WTC11 (cell line): ENCODE data around the gene PI4K2A. TPM values are rescaled to one million over a fixed set of nuclear protein-coding genes. Genes with fewer than 3 reads are reported as not detected.

ENCODE experiments used
- ATAC-seq: fragments of 200-7000 bp; cut with Tn5 transposase; 2 replicates; pipeline ENCODE4 v1.10.0; 2021; ENCODE audit warnings: mild to moderate bottlenecking, moderate library complexity
- CTCF ChIA-PET: fragments of 300-600 bp; sonication (Branson Sonifier 250); formaldehyde crosslinking; loops from one replicate; lab custom pipeline; 2021; ENCODE audit warnings: antibody characterized with exemption; lab: Charles Lee
- POLR2A ChIA-PET: fragments of 350-600 bp; sonication (Branson Sonifier 250); formaldehyde crosslinking; loops from one replicate; lab custom pipeline; 2021; ENCODE audit warnings: antibody characterized with exemption; lab: Charles Lee
- DNase-seq: peaks from one replicate; pipeline ENCODE4 v3.0.0; 2021; ENCODE audit warnings: low spot score
- H3K27ac Mint-ChIP-seq: 2 replicates; pipeline ENCODE4 v1.8.0; 2021; ENCODE audit warnings: mixed read lengths
- H3K27me3 Mint-ChIP-seq: 2 replicates; pipeline ENCODE4 v1.8.0; 2021; ENCODE audit warnings: low read depth, mild to moderate bottlenecking, moderate library complexity, mixed read lengths
- H3K36me3 Mint-ChIP-seq: 2 replicates; pipeline ENCODE4 v1.8.0; 2021; ENCODE audit warnings: mixed read lengths
- H3K4me1 Mint-ChIP-seq: 2 replicates; pipeline ENCODE4 v1.8.0; 2022; ENCODE audit warnings: mixed read lengths
- H3K4me3 Mint-ChIP-seq: 2 replicates; pipeline ENCODE4 v1.8.0; 2021; ENCODE audit warnings: mild to moderate bottlenecking, moderate library complexity, mixed read lengths
- H3K9me3 Mint-ChIP-seq: 2 replicates; pipeline ENCODE4 v1.8.0; 2021; ENCODE audit warnings: mixed read lengths
- ATF1 ChIP-seq: sonication (generic); formaldehyde crosslinking; IDR thresholded peaks from 2 replicates; pipeline ENCODE4 v1.8.1; 2023; ENCODE audit warnings: mild to moderate bottlenecking, moderate library complexity, missing genetic modification reagents
- CBFB ChIP-seq: sonication (generic); formaldehyde crosslinking; IDR thresholded peaks from 2 replicates; pipeline ENCODE4 v1.8.1; 2022; ENCODE audit warnings: mild to moderate bottlenecking, low read depth, missing genetic modification reagents
- ELF4 ChIP-seq: sonication (generic); formaldehyde crosslinking; IDR thresholded peaks from 2 replicates; pipeline ENCODE4 v1.8.1; 2022; ENCODE audit warnings: low read depth, mild to moderate bottlenecking, moderate library complexity, missing genetic modification reagents
- FOXJ3 ChIP-seq: sonication (generic); formaldehyde crosslinking; IDR thresholded peaks from 2 replicates; pipeline ENCODE4 v1.9.0; 2021; ENCODE audit warnings: missing genetic modification reagents, mild to moderate bottlenecking, borderline replicate concordance
- GTF2I ChIP-seq: fragments of 250-450 bp; sonication (Bioruptor Pico); conservative IDR thresholded peaks from 2 replicates; pipeline ENCODE4 v1.4.0; 2021; ENCODE audit warnings: mild to moderate bottlenecking
- JUN ChIP-seq: sonication (generic); formaldehyde crosslinking; IDR thresholded peaks from 2 replicates; pipeline ENCODE4 v1.8.0; 2023; ENCODE audit warnings: mild to moderate bottlenecking, missing genetic modification reagents
- NR3C1 ChIP-seq: sonication (generic); formaldehyde crosslinking; conservative IDR thresholded peaks from 2 replicates; pipeline ENCODE4 v1.8.1; 2023; ENCODE audit warnings: low read depth, mild to moderate bottlenecking, missing genetic modification reagents
- SOX15 ChIP-seq: fragments of 250-450 bp; sonication (Bioruptor Pico); IDR thresholded peaks from 2 replicates; pipeline ENCODE4 v1.9.0; 2021; ENCODE audit warnings: mild to moderate bottlenecking
- SP1 ChIP-seq: sonication (generic); formaldehyde crosslinking; conservative IDR thresholded peaks from 2 replicates; pipeline ENCODE4 v1.8.1; 2022; ENCODE audit warnings: missing genetic modification reagents
- TCF7 ChIP-seq: sonication (generic); formaldehyde crosslinking; IDR thresholded peaks from 2 replicates; pipeline ENCODE4 v1.8.0; 2022; ENCODE audit warnings: mild to moderate bottlenecking, low read depth, missing genetic modification reagents, moderate library complexity
- TEAD1 ChIP-seq: sonication (generic); formaldehyde crosslinking; IDR thresholded peaks from 2 replicates; pipeline ENCODE4 v1.8.0; 2022; ENCODE audit warnings: mild to moderate bottlenecking, missing genetic modification reagents
- ZBTB21 ChIP-seq: sonication (generic); formaldehyde crosslinking; IDR thresholded peaks from 2 replicates; pipeline ENCODE4 v1.8.1; 2023; ENCODE audit warnings: mild to moderate bottlenecking, missing genetic modification reagents, borderline replicate concordance
- ZNF263 ChIP-seq: sonication (generic); formaldehyde crosslinking; IDR thresholded peaks from 2 replicates; pipeline ENCODE4 v1.8.1; 2022; ENCODE audit warnings: low read depth, mild to moderate bottlenecking, moderate library complexity, missing genetic modification reagents
- total RNA-seq: library from RNA; stranded (reverse); gene quantifications from 3 replicates; pipeline ENCODE4 v1.2.3, GENCODE V29; 2021
- TF ChIP-seq, protein P1 (sequence below): sonication (generic); formaldehyde crosslinking; IDR thresholded peaks from 2 replicates; pipeline ENCODE4 v1.8.1; 2023; ENCODE audit warnings: mild to moderate bottlenecking, missing genetic modification reagents, borderline replicate concordance
- TF ChIP-seq, protein P2 (sequence below): fragments of 250-450 bp; sonication (Bioruptor Pico); IDR thresholded peaks from 2 replicates; pipeline ENCODE4 v1.9.0; 2021; ENCODE audit warnings: mild to moderate bottlenecking, borderline replicate concordance
- TF ChIP-seq, protein P3 (sequence below): fragments of 250-450 bp; sonication (Bioruptor Pico); IDR thresholded peaks from 2 replicates; pipeline ENCODE4 v1.9.0; 2021; ENCODE audit warnings: mild to moderate bottlenecking
- TF ChIP-seq, protein P4 (sequence below): sonication (generic); formaldehyde crosslinking; IDR thresholded peaks from 2 replicates; pipeline ENCODE4 v1.8.0; 2022; ENCODE audit warnings: mild to moderate bottlenecking, missing genetic modification reagents
- TF ChIP-seq, protein P5 (sequence below): fragments of 250-450 bp; sonication (Bioruptor Pico); IDR thresholded peaks from 2 replicates; pipeline ENCODE4 v1.8.0; 2021; ENCODE audit warnings: mild to moderate bottlenecking
- TF ChIP-seq, protein P6 (sequence below): fragments of 250-450 bp; sonication (Bioruptor Pico); IDR thresholded peaks from 2 replicates; pipeline ENCODE4 v1.9.0; 2021; ENCODE audit warnings: moderate library complexity, mild to moderate bottlenecking, inconsistent platforms, borderline replicate concordance
- TF ChIP-seq, protein P7 (sequence below): sonication (generic); formaldehyde crosslinking; conservative IDR thresholded peaks from 2 replicates; pipeline ENCODE4 v1.8.1; 2022; ENCODE audit warnings: mild to moderate bottlenecking, missing genetic modification reagents

Gene PI4K2A
- total RNA-seq, 1 experiment from 2014 or later, result 19.5 TPM

DNA sequence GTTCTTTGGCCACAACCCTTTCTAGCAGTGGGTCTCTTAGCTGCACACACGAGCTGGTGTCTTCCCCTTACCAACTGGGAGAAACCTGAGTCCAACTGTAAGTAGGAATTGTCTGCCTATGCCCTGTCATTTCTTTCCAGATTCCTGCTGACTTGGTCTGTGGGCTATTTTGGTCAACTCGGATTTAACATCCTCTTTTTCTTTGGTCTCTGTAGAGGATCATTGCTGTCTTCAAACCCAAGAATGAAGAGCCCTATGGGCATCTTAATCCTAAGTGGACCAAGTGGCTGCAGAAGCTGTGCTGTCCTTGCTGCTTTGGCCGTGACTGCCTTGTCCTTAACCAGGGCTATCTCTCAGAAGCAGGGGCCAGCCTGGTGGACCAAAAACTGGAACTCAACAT lies 10.3 kb downstream of the PI4K2A start (continued):
- TF ChIP-seq, protein P1, sequence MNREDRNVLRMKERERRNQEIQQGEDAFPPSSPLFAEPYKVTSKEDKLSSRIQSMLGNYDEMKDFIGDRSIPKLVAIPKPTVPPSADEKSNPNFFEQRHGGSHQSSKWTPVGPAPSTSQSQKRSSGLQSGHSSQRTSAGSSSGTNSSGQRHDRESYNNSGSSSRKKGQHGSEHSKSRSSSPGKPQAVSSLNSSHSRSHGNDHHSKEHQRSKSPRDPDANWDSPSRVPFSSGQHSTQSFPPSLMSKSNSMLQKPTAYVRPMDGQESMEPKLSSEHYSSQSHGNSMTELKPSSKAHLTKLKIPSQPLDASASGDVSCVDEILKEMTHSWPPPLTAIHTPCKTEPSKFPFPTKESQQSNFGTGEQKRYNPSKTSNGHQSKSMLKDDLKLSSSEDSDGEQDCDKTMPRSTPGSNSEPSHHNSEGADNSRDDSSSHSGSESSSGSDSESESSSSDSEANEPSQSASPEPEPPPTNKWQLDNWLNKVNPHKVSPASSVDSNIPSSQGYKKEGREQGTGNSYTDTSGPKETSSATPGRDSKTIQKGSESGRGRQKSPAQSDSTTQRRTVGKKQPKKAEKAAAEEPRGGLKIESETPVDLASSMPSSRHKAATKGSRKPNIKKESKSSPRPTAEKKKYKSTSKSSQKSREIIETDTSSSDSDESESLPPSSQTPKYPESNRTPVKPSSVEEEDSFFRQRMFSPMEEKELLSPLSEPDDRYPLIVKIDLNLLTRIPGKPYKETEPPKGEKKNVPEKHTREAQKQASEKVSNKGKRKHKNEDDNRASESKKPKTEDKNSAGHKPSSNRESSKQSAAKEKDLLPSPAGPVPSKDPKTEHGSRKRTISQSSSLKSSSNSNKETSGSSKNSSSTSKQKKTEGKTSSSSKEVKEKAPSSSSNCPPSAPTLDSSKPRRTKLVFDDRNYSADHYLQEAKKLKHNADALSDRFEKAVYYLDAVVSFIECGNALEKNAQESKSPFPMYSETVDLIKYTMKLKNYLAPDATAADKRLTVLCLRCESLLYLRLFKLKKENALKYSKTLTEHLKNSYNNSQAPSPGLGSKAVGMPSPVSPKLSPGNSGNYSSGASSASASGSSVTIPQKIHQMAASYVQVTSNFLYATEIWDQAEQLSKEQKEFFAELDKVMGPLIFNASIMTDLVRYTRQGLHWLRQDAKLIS (CRISPR knock-in tag), result no peak

DNA sequence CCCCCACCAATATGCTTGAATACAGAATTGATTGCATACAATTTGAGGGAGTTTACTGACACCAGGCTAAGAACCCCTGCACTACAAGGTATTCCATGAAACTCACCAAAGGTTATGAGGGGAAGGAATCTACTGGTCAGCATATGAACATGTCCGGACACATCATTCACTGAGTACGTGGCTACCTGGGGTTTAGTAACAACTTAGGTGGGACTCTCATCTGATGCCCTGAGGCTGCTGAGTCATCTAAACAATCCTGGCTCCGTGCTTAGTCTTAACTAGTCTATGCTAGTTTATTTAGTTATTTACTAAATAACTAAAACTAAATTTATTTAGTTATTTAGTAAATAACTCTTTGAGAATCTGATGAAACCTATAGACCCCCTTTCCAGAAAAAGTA lies 11.3 kb downstream of the PI4K2A start:
- CTCF ChIA-PET, result no interaction called here
- Mint-ChIP-seq H3K36me3 (peaks cover 48% of the 10 kb centered on the region), H3K4me3 (no peak overlapping the region), H3K9me3 (no peaks in the 10 kb centered on the region), H3K27ac (peak overlapping the region; percentile 68; the same call in 1 of the 2 replicates), H3K27me3 (no peaks in the 10 kb centered on the region), H3K4me1 (peaks cover 29% of the 10 kb centered on the region)
- no peak for DNase-seq
- no peak for ATAC-seq
- POLR2A ChIA-PET, result no interaction called here
- no peak for TF ChIP-seq FOXJ3 (CRISPR knock-in tag)
- TF ChIP-seq SP1 (CRISPR knock-in tag), result no peak
- no peak for TF ChIP-seq NR3C1 (CRISPR knock-in tag)
- TF ChIP-seq, protein P2, sequence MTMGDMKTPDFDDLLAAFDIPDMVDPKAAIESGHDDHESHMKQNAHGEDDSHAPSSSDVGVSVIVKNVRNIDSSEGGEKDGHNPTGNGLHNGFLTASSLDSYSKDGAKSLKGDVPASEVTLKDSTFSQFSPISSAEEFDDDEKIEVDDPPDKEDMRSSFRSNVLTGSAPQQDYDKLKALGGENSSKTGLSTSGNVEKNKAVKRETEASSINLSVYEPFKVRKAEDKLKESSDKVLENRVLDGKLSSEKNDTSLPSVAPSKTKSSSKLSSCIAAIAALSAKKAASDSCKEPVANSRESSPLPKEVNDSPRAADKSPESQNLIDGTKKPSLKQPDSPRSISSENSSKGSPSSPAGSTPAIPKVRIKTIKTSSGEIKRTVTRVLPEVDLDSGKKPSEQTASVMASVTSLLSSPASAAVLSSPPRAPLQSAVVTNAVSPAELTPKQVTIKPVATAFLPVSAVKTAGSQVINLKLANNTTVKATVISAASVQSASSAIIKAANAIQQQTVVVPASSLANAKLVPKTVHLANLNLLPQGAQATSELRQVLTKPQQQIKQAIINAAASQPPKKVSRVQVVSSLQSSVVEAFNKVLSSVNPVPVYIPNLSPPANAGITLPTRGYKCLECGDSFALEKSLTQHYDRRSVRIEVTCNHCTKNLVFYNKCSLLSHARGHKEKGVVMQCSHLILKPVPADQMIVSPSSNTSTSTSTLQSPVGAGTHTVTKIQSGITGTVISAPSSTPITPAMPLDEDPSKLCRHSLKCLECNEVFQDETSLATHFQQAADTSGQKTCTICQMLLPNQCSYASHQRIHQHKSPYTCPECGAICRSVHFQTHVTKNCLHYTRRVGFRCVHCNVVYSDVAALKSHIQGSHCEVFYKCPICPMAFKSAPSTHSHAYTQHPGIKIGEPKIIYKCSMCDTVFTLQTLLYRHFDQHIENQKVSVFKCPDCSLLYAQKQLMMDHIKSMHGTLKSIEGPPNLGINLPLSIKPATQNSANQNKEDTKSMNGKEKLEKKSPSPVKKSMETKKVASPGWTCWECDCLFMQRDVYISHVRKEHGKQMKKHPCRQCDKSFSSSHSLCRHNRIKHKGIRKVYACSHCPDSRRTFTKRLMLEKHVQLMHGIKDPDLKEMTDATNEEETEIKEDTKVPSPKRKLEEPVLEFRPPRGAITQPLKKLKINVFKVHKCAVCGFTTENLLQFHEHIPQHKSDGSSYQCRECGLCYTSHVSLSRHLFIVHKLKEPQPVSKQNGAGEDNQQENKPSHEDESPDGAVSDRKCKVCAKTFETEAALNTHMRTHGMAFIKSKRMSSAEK, result no peak
- no peak for TF ChIP-seq GTF2I

DNA sequence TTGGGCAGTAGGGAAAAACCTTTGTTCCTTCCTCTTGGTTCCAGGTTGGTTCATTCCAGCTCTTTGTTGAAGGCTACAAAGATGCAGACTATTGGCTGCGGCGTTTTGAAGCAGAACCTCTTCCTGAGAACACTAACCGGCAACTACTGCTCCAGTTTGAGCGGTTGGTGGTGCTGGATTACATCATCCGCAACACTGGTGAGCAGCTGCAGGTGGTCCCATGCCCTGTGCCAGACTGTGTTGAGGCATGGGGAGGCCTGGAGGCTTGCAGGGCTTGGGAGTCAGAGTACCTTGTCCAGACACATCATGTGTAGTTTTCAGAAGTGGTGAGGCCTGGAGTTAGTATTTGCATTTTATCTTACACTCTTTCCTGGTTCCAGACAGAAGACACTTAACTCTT lies 16.3 kb downstream of the PI4K2A start:
- peaks cover 67% of the 10 kb centered on the region for H3K36me3 Mint-ChIP-seq
- POLR2A ChIA-PET, result no interaction called here
- no peaks in the 10 kb centered on the region for H3K27me3 Mint-ChIP-seq

More for the DNA sequence above, 16.3 kb downstream of the PI4K2A start:
- ATAC-seq (no peak), DNase-seq (no peak)
- CTCF ChIA-PET, result interaction anchor here (1.0 kb wide), 1 partner anchor 20 kb away, joined by 3 read pairs; no protein-coding TSS in a partner anchor
- TF ChIP-seq TCF7 (CRISPR knock-in tag) (no peak), ZBTB21 (CRISPR knock-in tag) (no peak), ATF1 (no peak), JUN (CRISPR knock-in tag) (no peak), NR3C1 (CRISPR knock-in tag) (no peak), SOX15 (CRISPR knock-in tag) (no peak), CBFB (no peak), TEAD1 (CRISPR knock-in tag) (no peak), ZNF263 (no peak), ELF4 (no peak)
- TF ChIP-seq, protein P3, sequence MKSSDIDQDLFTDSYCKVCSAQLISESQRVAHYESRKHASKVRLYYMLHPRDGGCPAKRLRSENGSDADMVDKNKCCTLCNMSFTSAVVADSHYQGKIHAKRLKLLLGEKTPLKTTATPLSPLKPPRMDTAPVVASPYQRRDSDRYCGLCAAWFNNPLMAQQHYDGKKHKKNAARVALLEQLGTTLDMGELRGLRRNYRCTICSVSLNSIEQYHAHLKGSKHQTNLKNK (CRISPR knock-in tag), result no peak
- TF ChIP-seq, protein P4, sequence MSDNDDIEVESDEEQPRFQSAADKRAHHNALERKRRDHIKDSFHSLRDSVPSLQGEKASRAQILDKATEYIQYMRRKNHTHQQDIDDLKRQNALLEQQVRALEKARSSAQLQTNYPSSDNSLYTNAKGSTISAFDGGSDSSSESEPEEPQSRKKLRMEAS, result no peak
- TF ChIP-seq, protein P5, sequence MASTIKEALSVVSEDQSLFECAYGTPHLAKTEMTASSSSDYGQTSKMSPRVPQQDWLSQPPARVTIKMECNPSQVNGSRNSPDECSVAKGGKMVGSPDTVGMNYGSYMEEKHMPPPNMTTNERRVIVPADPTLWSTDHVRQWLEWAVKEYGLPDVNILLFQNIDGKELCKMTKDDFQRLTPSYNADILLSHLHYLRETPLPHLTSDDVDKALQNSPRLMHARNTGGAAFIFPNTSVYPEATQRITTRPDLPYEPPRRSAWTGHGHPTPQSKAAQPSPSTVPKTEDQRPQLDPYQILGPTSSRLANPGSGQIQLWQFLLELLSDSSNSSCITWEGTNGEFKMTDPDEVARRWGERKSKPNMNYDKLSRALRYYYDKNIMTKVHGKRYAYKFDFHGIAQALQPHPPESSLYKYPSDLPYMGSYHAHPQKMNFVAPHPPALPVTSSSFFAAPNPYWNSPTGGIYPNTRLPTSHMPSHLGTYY (CRISPR knock-in tag), result no peak
- TF ChIP-seq, protein P6, sequence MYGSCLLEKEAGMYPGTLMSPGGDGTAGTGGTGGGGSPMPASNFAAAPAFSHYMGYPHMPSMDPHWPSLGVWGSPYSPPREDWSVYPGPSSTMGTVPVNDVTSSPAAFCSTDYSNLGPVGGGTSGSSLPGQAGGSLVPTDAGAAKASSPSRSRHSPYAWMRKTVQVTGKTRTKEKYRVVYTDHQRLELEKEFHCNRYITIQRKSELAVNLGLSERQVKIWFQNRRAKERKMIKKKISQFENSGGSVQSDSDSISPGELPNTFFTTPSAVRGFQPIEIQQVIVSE (CRISPR knock-in tag), result no peak
- TF ChIP-seq, protein P7, sequence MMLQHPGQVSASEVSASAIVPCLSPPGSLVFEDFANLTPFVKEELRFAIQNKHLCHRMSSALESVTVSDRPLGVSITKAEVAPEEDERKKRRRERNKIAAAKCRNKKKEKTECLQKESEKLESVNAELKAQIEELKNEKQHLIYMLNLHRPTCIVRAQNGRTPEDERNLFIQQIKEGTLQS (CRISPR knock-in tag), result no peak
- Mint-ChIP-seq H3K4me3 (no peak overlapping the region), H3K4me1 (no peaks in the 10 kb centered on the region), H3K27ac (no peak overlapping the region), H3K9me3 (no peaks in the 10 kb centered on the region)
